Peyer's patch (tissue), 4 donors: ENCODE data around the gene HEPHL1.

Source experiments
- POLR2A ChIP-seq, 2 donors: fragments of 450-650 bp; IDR thresholded peaks; one replicate each; pipeline ENCODE4 v1.5.1; 2017; ENCODE audit warnings: antibody characterized with exemption in 2 of 2, mild to moderate bottlenecking in 2 of 2, moderate library complexity in 2 of 2
- TF ChIP-seq, protein P1 (sequence below), 6 experiments: fragments of 450-650 bp in 4 of 6; fragments of 200-600 bp in 2 of 6; sonication (generic) in 1 of 6; IDR thresholded peaks; one replicate each; pipeline ENCODE4 v1.5.1; 2017 to 2019; ENCODE audit warnings: antibody characterized with exemption in 6 of 6, mild to moderate bottlenecking in 3 of 6, moderate library complexity in 1 of 6

DNA sequence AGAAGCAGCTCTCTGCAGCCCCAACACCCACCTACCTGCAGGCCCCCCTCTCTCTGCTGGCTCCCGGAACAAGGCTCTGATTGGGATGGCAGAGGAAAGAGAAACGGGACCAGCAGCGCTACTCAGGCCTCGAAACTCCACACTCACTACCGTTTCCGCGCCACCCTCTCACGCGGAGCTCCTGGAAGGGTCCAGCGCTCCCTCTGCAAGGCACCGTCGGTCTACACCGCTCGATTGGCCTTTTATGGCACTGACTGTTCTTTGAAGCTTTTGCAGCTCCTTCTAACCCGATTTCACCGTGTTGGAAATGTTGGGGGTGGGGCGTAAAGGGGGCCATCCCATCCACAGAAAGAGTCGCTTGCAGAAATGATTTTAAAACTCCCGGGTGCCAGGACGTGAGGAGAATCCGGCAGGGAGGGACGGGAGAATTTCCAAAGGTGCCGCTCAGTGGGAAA, 107.2 kb downstream of the HEPHL1 start:
- TF ChIP-seq, protein P1, sequence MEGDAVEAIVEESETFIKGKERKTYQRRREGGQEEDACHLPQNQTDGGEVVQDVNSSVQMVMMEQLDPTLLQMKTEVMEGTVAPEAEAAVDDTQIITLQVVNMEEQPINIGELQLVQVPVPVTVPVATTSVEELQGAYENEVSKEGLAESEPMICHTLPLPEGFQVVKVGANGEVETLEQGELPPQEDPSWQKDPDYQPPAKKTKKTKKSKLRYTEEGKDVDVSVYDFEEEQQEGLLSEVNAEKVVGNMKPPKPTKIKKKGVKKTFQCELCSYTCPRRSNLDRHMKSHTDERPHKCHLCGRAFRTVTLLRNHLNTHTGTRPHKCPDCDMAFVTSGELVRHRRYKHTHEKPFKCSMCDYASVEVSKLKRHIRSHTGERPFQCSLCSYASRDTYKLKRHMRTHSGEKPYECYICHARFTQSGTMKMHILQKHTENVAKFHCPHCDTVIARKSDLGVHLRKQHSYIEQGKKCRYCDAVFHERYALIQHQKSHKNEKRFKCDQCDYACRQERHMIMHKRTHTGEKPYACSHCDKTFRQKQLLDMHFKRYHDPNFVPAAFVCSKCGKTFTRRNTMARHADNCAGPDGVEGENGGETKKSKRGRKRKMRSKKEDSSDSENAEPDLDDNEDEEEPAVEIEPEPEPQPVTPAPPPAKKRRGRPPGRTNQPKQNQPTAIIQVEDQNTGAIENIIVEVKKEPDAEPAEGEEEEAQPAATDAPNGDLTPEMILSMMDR (IDR thresholded peaks at IDR 0.05), result no peak
- TF ChIP-seq POLR2A (IDR thresholded peaks at IDR 0.05), result no peak
